Measurements from ENCODE around the gene ING2. TPM values are rescaled to one million over a fixed set of nuclear protein-coding genes. Genes with fewer than 3 reads are reported as not detected.

ING2 gene
- total RNA-seq, 5 donors from 2014 or later (not counting 1 experiment from before 2014, with no cell fraction given) = 5.0 to 14.0 (median 7.6) TPM

GRCh38 chr4:183467246-183467645 lies 37.6 kb upstream of the ING2 start:
- POLR2A ChIA-PET = no interaction called here
- Mint-ChIP-seq H3K36me3 (peaks cover 6% of the 10 kb centered on the region), H3K4me3 (no peak overlapping the region), H3K27ac (no peak overlapping the region), H3K27me3 (no peaks in the 10 kb centered on the region), H3K9me3 (no peaks in the 10 kb centered on the region), H3K4me1 (peaks cover 0 to 1% (median under 1%) of the 10 kb centered on the region in 3 donors)
- Histone ChIP-seq H3K9me3 (no peaks in the 10 kb centered on the region), H3K27me3 (replicated peaks in 1 of 2; ENCODE audit: control insufficient read depth in 2 of 2, extremely low read depth in 1 of 2, insufficient read depth in 2 of 2, low read length in 1 of 2) (no peaks in the 10 kb centered on the region), H3K27ac (ENCODE audit: low read length) (no peak overlapping the region), H3K36me3 (ENCODE audit: control insufficient read depth in 2 of 2, extremely low read depth in 1 of 2, insufficient read depth in 1 of 2, low read length in 1 of 2) (no peaks in the 10 kb centered on the region), H3K4me3 (ENCODE audit: control insufficient read depth in 1 of 2, extremely low read depth in 1 of 2, low read length in 1 of 2) (no peak overlapping the region), H3K4me1 (ENCODE audit: control insufficient read depth in 1 of 2, extremely low read depth in 1 of 2, insufficient read depth in 2 of 2, low read length in 2 of 2) (no peaks in the 10 kb centered on the region)
- 100% methylated on average over 1 of the region's 3 CpGs for WGBS (ENCODE audit: insufficient coverage)
- CTCF ChIA-PET = interaction anchor here in 1 of 2 donors (0.6 kb wide), 1 partner anchor 102 kb away, joined by 3 read pairs; no protein-coding TSS in a partner anchor
- ATAC-seq (replicated peaks in 1 of 4) = no peak
- no peak for DNase-seq

DNA sequence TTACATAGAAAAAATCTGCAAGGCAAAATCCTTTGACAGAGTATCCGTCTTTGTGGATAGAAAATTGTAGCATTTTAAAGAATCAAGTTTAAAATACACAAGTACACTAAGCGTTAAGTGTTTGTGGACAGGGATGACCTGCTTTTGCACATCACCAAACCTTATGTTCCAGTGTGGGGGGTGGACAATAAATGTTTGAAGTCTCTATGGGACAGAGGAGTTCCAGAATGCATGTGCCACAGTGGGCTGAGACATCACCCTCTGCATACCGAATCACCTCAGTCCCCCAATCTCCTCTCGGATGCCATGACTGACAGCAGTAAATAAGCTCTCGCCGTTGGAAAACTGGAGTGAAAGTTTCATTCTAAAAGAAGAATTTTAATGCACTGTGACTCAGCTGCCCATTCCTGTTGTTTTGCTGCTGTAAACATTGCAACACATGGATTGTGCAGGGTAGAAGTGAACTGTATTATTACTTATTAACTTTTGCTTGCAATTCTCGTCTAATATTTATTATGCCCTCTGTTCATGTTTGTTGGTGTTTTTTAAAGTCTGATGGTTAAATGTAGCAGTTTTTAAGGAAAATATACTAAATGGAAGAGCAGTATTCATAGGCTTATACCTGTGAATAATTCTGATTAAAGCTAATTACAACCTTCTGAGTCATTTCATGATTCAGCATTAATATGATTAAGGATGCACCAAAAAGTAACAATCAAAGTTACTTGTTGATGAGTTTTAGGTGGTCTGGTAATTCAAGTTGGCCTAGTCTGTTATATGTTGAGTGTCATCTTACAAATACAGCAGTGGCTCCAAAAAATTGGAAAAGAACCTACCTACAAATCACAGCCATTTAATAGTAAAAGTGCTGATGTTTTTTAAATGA lies 36.4 kb upstream of the ING2 start:
- H3K4me1 ChIP-seq (ENCODE audit: control insufficient read depth in 1 of 2, extremely low read depth in 1 of 2, insufficient read depth in 2 of 2, low read length in 2 of 2) = no peaks in the 10 kb centered on the region
- Mint-ChIP-seq H3K36me3 (peaks cover 6% of the 10 kb centered on the region), H3K27me3 (no peaks in the 10 kb centered on the region), H3K27ac (no peak overlapping the region), H3K4me1 (peaks cover 0 to 5% (median 4%) of the 10 kb centered on the region in 3 donors), H3K4me3 (no peak overlapping the region), H3K9me3 (no peaks in the 10 kb centered on the region)
- WGBS (ENCODE audit: insufficient coverage) = no CpG with 5 or more reads among the region's 7 CpGs
- no peaks in the 10 kb centered on the region for H3K9me3 ChIP-seq
- DNase-seq (no peak), ATAC-seq (replicated peaks in 1 of 4) (no peak)
- ChIA-PET POLR2A (no interaction called here), CTCF (interaction anchor here (0.6 to 1.1 kb wide), 5 partner anchors 71 to 161 kb away, joined by 3 to 9 read pairs (median 3); no protein-coding TSS in a partner anchor)
- no peaks in the 10 kb centered on the region for H3K27me3 ChIP-seq (replicated peaks in 1 of 2; ENCODE audit: control insufficient read depth in 2 of 2, extremely low read depth in 1 of 2, insufficient read depth in 2 of 2, low read length in 1 of 2)
- no peak overlapping the region for H3K27ac ChIP-seq (ENCODE audit: low read length)
- no peaks in the 10 kb centered on the region for H3K36me3 ChIP-seq (ENCODE audit: control insufficient read depth in 2 of 2, extremely low read depth in 1 of 2, insufficient read depth in 1 of 2, low read length in 1 of 2)
- no peak overlapping the region for H3K4me3 ChIP-seq (ENCODE audit: control insufficient read depth in 1 of 2, extremely low read depth in 1 of 2, low read length in 1 of 2)

- Mint-ChIP-seq H3K27ac (no peak overlapping the region), H3K4me1 (peaks cover 0 to 5% (median 4%) of the 10 kb centered on the region in 3 donors), H3K27me3 (no peaks in the 10 kb centered on the region), H3K9me3 (no peaks in the 10 kb centered on the region), H3K4me3 (no peak overlapping the region), H3K36me3 (no peaks in the 10 kb centered on the region)
- Histone ChIP-seq H3K4me3 (ENCODE audit: control insufficient read depth in 1 of 2, extremely low read depth in 1 of 2, low read length in 1 of 2) (no peak overlapping the region), H3K9me3 (no peaks in the 10 kb centered on the region), H3K27me3 (replicated peaks in 1 of 2; ENCODE audit: control insufficient read depth in 2 of 2, extremely low read depth in 1 of 2, insufficient read depth in 2 of 2, low read length in 1 of 2) (no peaks in the 10 kb centered on the region), H3K36me3 (ENCODE audit: control insufficient read depth in 2 of 2, extremely low read depth in 1 of 2, insufficient read depth in 1 of 2, low read length in 1 of 2) (no peaks in the 10 kb centered on the region), H3K27ac (ENCODE audit: low read length) (no peak overlapping the region), H3K4me1 (ENCODE audit: control insufficient read depth in 1 of 2, extremely low read depth in 1 of 2, insufficient read depth in 2 of 2, low read length in 2 of 2) (no peaks in the 10 kb centered on the region)
- ChIA-PET POLR2A (no interaction called here), CTCF (interaction anchor here (0.6 to 1.7 kb wide), 5 partner anchors 70 to 192 kb away, joined by 3 to 6 read pairs (median 5); no protein-coding TSS in a partner anchor)
- DNase-seq = no peak
- WGBS (ENCODE audit: insufficient coverage) = no CpG with 5 or more reads among the region's 1 CpG
- ATAC-seq (replicated peaks in 1 of 4) = no peak
Observed at GRCh38 chr4:183469285-183469684, 35.6 kb upstream of the ING2 start.

GRCh38 chr4:183469936-183470335 lies 34.9 kb upstream of the ING2 start:
- WGBS (ENCODE audit: insufficient coverage) = no CpG with 5 or more reads among the region's 2 CpGs
- no peak overlapping the region for H3K4me3 ChIP-seq (ENCODE audit: control insufficient read depth in 1 of 2, extremely low read depth in 1 of 2, low read length in 1 of 2)
- ATAC-seq (replicated peaks in 1 of 4) (no peak), DNase-seq (no peak)
- Mint-ChIP-seq H3K27ac (no peak overlapping the region), H3K9me3 (no peaks in the 10 kb centered on the region), H3K27me3 (no peaks in the 10 kb centered on the region), H3K36me3 (no peaks in the 10 kb centered on the region), H3K4me3 (no peak overlapping the region), H3K4me1 (peaks cover 0 to 5% (median 4%) of the 10 kb centered on the region in 3 donors)
- no peak overlapping the region for H3K27ac ChIP-seq (ENCODE audit: low read length)
- no peaks in the 10 kb centered on the region for H3K9me3 ChIP-seq
- no peaks in the 10 kb centered on the region for H3K36me3 ChIP-seq (ENCODE audit: control insufficient read depth in 2 of 2, extremely low read depth in 1 of 2, insufficient read depth in 1 of 2, low read length in 1 of 2)
- ChIA-PET CTCF (interaction anchor here (0.6 to 1.7 kb wide), 5 partner anchors 61 to 191 kb away, joined by 3 to 6 read pairs (median 5); no protein-coding TSS in a partner anchor), POLR2A (interaction anchor here in 1 of 2 donors (0.6 kb wide), 1 partner anchor 18 kb away, joined by 3 read pairs; no protein-coding TSS in a partner anchor)
- H3K27me3 ChIP-seq (replicated peaks in 1 of 2; ENCODE audit: control insufficient read depth in 2 of 2, extremely low read depth in 1 of 2, insufficient read depth in 2 of 2, low read length in 1 of 2) = no peaks in the 10 kb centered on the region
- H3K4me1 ChIP-seq (ENCODE audit: control insufficient read depth in 1 of 2, extremely low read depth in 1 of 2, insufficient read depth in 2 of 2, low read length in 2 of 2) = no peaks in the 10 kb centered on the region

GRCh38 chr4:183470821-183471220 lies 34.0 kb upstream of the ING2 start:
- no peaks in the 10 kb centered on the region for H3K36me3 ChIP-seq (ENCODE audit: control insufficient read depth in 2 of 2, extremely low read depth in 1 of 2, insufficient read depth in 1 of 2, low read length in 1 of 2)
- DNase-seq (no peak), ATAC-seq (replicated peaks in 1 of 4) (no peak)
- ChIA-PET CTCF (interaction anchor here (0.6 to 1.7 kb wide), 3 partner anchors 28 to 131 kb away, joined by 3 to 6 read pairs (median 4); no protein-coding TSS in a partner anchor), POLR2A (no interaction called here)
- Mint-ChIP-seq H3K27me3 (no peaks in the 10 kb centered on the region), H3K27ac (no peak overlapping the region), H3K36me3 (no peaks in the 10 kb centered on the region), H3K4me1 (peaks cover 0 to 5% (median 4%) of the 10 kb centered on the region in 3 donors), H3K9me3 (no peaks in the 10 kb centered on the region), H3K4me3 (no peak overlapping the region)
- H3K27me3 ChIP-seq (replicated peaks in 1 of 2; ENCODE audit: control insufficient read depth in 2 of 2, extremely low read depth in 1 of 2, insufficient read depth in 2 of 2, low read length in 1 of 2) = no peaks in the 10 kb centered on the region
- H3K27ac ChIP-seq (ENCODE audit: low read length) = no peak overlapping the region
- no peak overlapping the region for H3K4me3 ChIP-seq (ENCODE audit: control insufficient read depth in 1 of 2, extremely low read depth in 1 of 2, low read length in 1 of 2)
- H3K4me1 ChIP-seq (ENCODE audit: control insufficient read depth in 1 of 2, extremely low read depth in 1 of 2, insufficient read depth in 2 of 2, low read length in 2 of 2) = no peaks in the 10 kb centered on the region
- no peaks in the 10 kb centered on the region for H3K9me3 ChIP-seq
- 83% methylated on average over 2 of the region's 4 CpGs for WGBS (ENCODE audit: insufficient coverage)

DNA sequence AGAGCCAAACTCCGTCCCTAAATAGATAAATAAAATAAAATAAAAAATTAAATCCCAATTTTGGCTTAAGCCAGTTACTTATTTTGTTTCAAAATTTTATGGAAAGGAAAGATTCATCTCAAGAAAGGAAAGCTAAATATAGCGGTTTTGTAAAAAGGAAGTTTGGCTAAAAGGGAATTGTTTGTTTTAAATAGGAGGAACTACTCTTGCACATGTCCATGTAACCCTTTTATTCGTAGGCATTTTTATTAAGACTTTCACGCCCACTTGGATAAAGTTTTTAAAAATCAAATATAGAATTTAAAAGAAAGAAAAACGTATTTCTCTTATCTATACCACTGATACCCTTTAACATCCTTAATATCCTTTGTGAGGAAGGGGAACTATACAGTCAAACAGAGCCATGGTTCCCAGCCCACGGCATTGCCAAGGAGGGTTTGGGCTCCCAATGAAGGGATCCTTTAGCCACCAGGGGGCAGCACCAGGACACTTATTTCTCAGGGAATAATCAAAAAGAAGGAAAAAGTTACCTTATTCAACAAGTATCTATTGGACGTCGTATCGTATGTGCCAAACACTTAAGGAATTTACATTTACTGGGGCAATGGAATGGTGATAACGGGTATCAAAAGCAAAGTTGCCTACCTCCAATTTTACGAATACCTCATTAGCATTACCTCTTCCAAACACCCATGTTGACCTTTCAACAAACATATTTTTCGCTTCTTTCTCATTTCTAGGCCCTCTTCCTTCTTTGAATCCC lies 32.7 kb upstream of the ING2 start:
- CTCF ChIA-PET = interaction anchor here (0.6 to 1.1 kb wide), 3 partner anchors 10 to 248 kb away, joined by 3 to 4 read pairs (median 3); no protein-coding TSS in a partner anchor
- Mint-ChIP-seq H3K27ac (no peak overlapping the region), H3K27me3 (no peaks in the 10 kb centered on the region), H3K4me3 (no peak overlapping the region), H3K9me3 (no peaks in the 10 kb centered on the region), H3K36me3 (no peaks in the 10 kb centered on the region), H3K4me1 (peaks cover 0 to 5% (median 4%) of the 10 kb centered on the region in 3 donors)
- ATAC-seq (replicated peaks in 1 of 4) = peak; percentile 52 to 81 (median 64)
- POLR2A ChIA-PET = interaction anchor here in 1 of 2 donors (0.5 to 0.6 kb wide), 2 partner anchors 9 to 166 kb away, joined by 3 read pairs; no protein-coding TSS in a partner anchor
- no peaks in the 10 kb centered on the region for H3K36me3 ChIP-seq (ENCODE audit: control insufficient read depth in 2 of 2, extremely low read depth in 1 of 2, insufficient read depth in 1 of 2, low read length in 1 of 2)
- no peak overlapping the region for H3K27ac ChIP-seq (ENCODE audit: low read length)
- H3K4me3 ChIP-seq (ENCODE audit: control insufficient read depth in 1 of 2, extremely low read depth in 1 of 2, low read length in 1 of 2) = no peak overlapping the region
- H3K4me1 ChIP-seq (ENCODE audit: control insufficient read depth in 1 of 2, extremely low read depth in 1 of 2, insufficient read depth in 2 of 2, low read length in 2 of 2) = no peaks in the 10 kb centered on the region
- H3K9me3 ChIP-seq = no peaks in the 10 kb centered on the region
- DNase-seq = peak; percentile 36 to 88 (median 74)
- no peaks in the 10 kb centered on the region for H3K27me3 ChIP-seq (replicated peaks in 1 of 2; ENCODE audit: control insufficient read depth in 2 of 2, extremely low read depth in 1 of 2, insufficient read depth in 2 of 2, low read length in 1 of 2)
- WGBS (ENCODE audit: insufficient coverage) = no CpG with 5 or more reads among the region's 12 CpGs
